GM18517 (cell line): ENCODE results near the gene ACBD4.

Source experiments
- ATAC-seq: cut with Tn5 transposase; IDR thresholded peaks from one replicate; pipeline ENCODE4 v1.9.1; 2021; ENCODE audit warnings: mild to moderate bottlenecking, moderate library complexity; ENCODE audit not compliant: unreplicated experiment

ACBD4 gene

DNA sequence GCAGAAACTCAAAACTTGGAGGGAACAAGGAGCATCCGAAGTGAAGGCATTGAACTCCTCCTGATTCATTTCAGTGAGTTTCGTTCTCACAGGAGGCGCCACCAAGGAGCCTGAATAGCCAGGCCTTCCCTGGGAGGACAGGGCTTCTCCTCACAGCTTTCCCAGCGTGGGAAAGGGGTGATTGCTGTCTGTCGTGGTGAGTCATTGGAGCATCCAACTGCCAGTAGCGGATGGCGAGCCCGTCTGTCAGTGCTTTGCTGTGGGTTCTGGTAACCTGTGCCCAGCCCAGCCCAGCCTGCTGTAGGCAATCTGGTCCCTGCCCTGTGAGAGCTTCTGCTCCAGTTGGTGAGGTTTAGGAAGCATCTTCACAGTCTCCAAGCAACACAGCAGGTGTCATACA lies 31.5 kb upstream of the ACBD4 start:
- no peak for ATAC-seq

- no peak for ATAC-seq
Observed at GRCh38 chr17:45104497-45104896, 31.0 kb upstream of the ACBD4 start.

- no peak for ATAC-seq
Observed at GRCh38 chr17:45104907-45105624, 30.4 kb upstream of the ACBD4 start.

DNA sequence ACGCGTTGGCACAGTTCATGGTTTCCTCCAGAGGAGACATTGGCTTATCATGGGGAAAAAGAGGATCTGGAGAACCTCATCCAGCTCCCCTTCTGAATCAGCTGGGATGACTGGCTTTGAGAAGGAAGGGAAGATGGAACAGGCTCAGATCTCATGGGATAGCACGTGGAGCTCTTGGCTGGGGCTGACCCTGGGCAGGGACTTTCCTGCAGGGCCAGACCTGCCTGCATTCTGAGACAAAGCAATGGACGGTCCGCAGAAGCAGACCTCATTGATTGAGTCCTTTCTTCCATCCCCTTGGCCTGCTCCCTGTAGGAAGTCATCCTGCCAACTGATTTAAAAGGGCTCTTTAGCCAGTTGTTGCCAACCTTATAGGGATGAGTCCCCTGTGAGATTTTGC lies 29.4 kb upstream of the ACBD4 start:
- no peak for ATAC-seq

GRCh38 chr17:45106582-45106981 lies 28.9 kb upstream of the ACBD4 start:
- no peak for ATAC-seq

GRCh38 chr17:45107293-45108010 lies 28.0 kb upstream of the ACBD4 start:
- no peak for ATAC-seq

DNA sequence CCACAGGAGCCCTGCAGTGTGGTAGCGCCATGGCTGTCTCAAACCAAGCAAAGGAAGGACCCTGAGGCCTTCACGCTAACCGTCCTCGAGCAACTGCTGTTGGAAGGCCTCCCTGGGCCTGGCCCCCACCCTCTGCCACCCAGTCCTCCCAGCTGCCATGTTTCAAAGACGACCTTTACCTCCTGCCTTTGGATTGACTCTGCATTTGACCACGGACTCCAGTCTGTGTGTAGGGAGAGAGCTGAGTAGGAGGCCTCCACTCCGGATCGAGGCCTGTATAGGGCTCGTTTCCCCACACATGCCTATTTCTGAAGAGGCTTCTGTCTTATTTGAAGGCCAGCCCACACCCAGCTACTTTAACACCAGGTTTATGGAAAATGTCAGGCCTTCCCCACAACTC lies 27.4 kb upstream of the ACBD4 start:
- no peak for ATAC-seq

GRCh38 chr17:45108595-45109521 lies 26.6 kb upstream of the ACBD4 start:
- no peak for ATAC-seq

DNA sequence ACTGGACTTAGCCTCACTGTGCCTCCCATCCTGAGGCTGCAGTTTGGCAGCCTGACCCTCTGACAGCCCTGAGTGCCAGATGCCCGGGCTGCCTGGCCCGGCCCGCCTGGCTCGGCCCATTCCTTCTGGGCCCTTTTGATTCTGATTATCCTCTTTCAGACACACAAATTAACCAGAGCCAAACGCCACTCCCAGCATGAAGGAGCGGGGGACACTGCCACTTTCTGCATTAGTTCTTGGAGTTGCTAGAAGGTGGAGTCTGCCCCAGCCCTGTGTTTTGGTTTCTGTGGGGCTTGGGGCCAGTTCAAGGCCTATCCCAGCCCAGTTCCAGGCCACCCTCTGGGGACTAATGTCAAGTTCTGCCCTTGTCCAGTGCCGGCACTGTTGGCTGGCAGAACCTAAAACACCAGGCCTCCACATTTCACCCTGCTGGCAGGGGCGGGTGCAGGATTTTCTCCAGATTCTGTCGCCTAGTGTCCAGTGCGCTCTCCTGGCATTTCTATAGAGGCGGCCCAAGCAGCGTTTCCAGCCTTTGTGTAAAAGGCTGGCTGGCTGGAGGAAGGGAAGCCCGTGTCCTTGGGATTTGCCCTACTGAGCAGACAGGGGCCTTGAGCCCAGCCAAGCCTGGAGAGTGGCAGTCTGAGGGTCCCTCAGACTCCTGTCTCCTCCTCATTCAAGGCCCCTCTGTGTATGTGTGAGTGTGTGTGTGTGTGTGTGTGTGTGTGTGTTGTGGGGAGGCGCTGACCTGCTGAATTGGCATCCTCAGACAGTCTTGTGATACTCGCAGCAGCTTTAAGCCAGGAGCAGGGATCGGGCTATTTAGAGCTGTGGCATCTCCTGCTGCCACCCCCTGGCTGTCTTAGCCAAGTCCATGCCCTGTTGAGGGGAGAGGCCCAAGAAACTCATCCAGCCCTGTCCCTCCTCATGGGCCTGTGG lies 24.5 kb upstream of the ACBD4 start:
- no peak for ATAC-seq

DNA sequence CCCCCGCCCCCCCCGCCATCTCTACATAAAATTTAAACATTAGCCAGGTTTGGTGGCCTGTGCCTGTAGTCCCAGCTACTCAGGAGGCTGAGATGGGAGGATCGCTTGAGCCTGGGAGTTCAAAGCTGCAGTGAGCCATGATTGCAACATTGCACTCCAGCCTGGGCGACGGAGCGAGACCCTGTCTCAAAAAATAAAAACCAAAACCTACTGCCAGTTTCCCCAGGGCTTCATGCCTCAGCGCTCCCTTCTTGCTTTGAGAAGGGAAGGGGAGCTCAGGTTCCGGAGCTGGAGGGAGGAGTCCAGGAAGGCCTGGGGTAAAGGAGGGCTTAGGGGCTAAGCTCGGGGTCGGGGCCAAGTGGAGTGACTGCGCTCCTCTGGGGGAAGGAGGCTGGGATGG lies 23.6 kb upstream of the ACBD4 start:
- no peak for ATAC-seq

DNA sequence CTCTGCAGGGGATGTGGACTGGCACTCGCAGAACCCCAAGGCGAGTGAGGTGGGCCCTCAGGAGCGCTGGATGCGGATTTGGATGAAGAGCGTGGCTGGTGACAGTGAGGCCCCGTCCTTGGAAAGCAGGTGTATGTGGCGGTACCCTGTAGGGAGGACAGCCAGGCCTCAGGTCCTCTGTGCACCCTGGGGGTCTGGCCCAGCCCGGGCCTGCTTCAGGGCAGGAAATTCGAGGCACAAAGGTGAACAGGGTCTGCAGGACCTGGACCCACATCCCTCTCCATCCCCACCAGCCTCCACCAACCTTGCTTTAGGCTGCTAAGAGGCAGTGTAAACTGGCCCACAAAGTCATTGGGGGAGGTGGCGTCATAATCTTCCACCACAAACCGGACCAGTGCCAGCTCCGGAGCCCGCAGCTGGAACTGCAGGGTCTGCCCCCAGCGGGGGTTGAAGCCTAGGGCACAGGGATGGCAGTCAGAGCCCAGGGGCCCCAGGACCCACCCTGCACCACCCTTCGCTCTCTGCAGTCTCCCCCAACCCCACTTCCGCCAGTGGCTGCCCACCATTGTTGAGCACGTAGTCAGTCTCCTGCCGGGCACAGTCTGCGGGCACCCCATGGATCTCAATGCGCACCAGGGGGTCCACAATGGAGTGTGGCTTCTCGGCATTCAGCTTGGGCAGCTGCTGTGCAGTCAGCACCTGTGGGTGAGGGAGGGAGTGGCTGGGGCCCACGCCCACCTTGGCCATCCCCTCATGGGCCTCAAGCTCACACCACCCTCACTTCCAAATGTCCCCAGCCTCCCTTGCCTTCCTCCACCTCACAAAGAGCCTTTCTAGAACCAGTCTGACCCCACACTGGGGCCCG lies 22.7 kb upstream of the ACBD4 start:
- no peak for ATAC-seq

- no peak for ATAC-seq
Observed at GRCh38 chr17:45113424-45113754, 22.1 kb upstream of the ACBD4 start.

DNA sequence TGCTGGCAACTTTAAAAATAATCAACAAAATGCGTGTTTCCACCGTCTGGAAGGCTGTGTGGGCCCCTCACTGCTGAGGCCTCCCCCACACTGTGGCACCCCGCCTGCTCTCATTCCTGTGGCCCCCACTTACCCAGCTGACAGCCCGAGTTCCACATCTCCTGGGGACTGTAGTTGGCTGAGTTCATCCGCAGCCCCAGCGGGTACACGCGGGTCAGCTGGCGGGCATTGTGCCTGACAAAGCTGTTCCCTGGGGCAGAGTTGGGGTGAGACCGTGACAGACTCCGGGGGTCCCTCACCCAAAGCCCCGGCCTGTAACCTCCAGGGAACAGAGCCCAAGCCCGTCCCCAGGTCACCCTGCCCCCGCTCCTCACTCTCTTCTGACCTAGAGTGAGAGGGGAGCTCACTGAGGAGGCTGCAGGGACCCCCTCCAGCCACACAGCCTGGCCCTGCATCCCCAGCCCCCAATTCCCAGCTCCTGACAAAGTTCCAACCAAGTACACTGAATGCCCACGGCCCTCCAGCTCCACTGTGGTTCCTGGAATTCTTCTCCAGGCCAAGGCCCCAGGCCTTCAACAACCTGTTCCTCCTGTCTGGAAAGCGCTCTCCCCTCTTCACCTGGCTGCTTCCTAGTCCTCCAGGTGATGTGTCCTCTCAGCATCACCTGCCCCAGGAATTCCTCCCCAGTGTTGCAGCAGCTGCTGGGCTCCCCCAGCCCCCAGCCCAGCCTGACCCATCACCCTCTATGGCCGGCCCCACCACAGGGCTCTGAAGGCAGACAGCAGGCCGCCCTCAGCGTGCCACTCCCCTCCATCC lies 21.2 kb upstream of the ACBD4 start:
- ATAC-seq, result no peak

DNA sequence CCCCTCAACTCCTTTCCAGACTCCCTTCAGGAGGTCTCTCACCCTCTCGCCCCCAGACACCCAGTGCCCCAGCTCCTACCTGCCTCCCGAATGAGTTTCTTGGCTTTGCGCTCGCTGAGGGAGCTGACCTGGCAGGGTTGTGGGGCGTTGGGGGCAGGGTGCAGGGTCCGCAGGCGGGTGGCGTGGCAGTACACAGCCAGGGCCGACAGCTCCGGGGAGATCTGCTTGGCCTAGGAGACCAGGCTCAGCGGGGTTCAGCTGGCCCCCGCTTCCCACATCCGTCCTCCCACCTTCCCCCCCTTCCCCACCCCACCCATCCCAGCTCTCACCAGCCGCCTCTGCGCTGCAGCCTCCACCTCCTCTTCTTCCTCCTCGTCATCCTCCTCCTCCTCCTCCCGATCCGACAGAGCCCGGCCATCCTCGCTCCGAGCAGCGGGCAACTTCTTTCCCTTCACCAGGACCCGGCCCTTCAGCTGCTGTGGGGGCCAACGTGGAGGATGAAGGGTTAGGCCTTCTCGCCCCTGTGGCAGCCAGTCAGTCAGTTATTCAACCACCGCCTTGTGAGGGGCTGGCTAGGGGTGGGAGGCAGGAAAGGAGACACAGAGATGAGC lies 20.4 kb upstream of the ACBD4 start:
- ATAC-seq, result no peak

DNA sequence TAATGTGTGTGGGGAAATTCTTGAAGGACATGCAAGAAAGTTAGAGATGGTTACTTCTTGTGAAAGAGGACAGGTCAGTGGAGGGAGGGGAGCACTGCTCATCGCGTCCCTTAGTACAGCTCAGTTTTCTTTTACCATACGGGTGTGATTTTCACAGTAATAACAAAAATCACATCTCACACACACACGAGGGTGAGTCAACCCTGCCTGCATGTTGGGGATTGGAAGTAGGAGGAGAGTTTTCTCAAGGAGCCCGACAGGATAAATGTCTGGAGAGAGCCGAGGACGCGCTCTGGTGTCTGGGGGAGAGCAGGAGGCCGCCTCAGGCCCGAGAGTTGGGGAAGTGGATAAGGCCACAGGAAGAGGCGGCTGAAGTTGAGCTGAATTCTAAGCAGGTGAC lies 19.6 kb upstream of the ACBD4 start:
- no peak for ATAC-seq

GRCh38 chr17:45116434-45117016 lies 19.0 kb upstream of the ACBD4 start:
- ATAC-seq, result no peak

GRCh38 chr17:45117334-45117733 lies 18.2 kb upstream of the ACBD4 start:
- no peak for ATAC-seq
